Left forelimb (tissue), 1 donor: ENCODE measurements around the gene TBX10.
"Not testable (repeated sequence)": the region's sequence is repeated elsewhere in the genome, so short reads cannot be mapped to it uniquely, and the experiment has no call there.

Experiments used
- DNase-seq: peaks from one replicate; pipeline ENCODE4 v3.0.0-alpha.2; 2018; ENCODE audit warnings: low spot score

TBX10 gene

GRCh38 chr11:67615728-67616430 lies 23.7 kb downstream of the TBX10 start:
- DNase-seq, result no peak

GRCh38 chr11:67614730-67615714 lies 24.5 kb downstream of the TBX10 start:
- DNase-seq, result no peak

GRCh38 chr11:67613960-67614715 lies 25.4 kb downstream of the TBX10 start:
- DNase-seq, result no peak

GRCh38 chr11:67613313-67613959 lies 26.1 kb downstream of the TBX10 start:
- no peak for DNase-seq

DNA sequence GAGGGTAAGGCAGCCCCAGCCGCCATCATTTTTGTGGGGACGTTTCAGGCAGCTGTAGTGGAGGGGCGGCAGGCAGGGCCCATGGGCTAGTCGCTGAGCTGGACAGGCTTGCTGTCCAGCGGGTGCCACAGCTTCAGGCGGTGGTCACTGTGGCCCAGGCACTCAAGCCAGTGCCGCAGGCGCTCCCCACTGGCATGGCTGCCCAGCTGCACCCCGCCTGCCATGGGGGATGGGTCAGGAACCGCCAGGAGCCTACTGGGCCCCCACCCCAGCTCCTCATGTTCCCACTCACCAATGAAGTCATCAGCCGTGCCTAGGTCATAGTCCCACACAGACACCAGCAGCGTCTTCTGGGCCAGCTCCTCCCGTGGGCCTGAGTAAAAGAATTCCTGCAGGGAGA lies 26.8 kb downstream of the TBX10 start:
- DNase-seq, result no peak

DNA sequence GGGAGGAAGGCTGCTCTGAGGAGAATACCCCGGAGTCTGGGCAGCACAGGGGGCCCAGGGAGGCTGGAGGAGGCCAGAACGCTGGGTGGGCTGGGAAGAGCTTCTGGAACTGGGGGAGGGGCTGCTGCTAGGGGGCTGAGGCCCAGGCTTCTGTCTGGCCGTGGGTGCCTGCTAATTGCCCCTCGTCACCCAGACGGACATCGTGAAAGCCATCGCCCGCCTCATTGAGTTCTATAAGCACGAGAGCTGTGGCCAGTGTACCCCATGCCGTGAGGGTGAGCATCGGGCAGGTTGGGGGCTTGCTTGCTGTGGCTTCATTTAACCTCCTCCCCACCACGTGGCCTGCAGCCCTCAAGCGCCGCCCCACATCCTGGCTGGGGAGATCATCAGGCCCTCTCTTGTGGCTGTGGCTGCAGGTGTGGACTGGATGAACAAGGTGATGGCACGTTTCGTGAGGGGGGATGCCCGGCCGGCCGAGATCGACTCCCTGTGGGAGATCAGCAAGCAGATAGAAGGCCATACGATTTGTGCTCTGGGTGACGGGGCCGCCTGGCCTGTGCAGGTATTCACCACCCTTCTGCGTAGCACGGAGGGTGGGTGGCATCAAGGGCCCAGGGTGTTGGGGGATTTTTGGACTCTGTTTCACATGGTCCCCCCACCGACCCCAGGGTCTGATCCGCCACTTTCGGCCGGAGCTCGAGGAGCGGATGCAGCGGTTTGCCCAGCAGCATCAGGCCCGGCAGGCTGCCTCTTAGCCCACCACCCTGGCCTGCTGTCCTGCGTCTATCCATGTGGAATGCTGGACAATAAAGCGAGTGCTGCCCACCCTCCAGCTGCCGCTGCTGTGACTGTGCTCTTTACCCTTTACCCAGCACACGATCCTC lies 27.6 kb downstream of the TBX10 start:
- no peak for DNase-seq

DNA sequence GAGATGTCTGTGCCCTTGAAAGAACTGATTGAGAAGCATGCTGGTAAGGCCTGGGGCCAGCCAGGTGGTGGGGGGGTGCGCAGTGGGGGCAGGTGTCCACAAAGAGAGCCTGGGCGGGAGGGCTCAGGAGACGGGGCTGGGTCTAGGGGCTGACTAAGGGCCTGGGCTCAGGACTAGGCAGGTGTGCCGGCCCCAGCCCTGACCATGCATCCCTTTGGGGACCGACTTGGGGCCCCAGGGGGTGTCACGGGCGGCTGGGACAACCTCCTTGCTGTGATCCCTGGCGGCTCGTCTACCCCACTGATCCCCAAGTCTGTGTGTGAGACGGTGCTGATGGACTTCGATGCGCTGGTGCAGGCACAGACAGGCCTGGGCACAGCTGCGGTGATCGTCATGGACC lies 28.4 kb downstream of the TBX10 start:
- no peak for DNase-seq

DNA sequence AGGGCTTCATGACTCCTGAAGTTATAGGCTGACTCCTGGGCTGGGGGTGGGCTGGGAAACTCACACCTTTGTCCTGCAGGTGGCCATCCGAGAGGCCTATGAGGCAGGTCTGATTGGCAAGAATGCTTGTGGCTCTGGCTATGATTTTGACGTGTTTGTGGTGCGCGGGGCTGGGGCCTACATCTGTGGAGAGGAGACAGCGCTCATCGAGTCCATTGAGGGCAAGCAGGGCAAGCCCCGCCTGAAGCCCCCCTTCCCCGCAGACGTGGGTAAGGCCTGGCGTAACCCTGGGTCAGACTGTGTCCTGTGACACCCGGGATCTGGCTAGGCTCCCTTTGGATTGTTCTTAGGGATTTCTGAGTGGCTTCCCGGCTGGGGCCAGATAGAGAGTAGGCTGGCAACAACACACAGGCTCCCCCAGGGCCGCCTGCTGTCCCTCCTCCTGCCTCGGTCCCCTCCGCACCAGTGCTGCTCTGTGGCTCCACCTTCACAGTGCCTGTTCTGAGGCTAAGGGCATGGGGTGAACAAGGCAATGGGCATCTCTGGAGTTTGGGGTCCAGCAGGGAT lies 29.2 kb downstream of the TBX10 start:
- no peak for DNase-seq

DNA sequence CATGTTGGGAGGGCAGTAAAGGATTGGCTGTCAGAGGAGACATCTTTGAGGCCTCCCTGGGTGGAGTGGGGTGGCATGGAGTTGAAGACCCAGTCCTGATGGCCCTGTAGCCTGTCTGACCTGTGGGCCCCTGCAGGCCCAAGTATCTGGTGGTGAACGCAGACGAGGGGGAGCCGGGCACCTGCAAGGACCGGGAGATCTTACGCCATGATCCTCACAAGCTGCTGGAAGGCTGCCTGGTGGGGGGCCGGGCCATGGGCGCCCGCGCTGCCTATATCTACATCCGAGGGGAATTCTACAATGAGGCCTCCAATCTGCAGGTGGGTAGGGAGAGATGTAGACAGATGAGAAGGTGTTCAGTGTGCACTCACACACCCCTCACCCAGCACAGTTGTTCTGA lies 30.2 kb downstream of the TBX10 start:
- DNase-seq, result no peak

DNA sequence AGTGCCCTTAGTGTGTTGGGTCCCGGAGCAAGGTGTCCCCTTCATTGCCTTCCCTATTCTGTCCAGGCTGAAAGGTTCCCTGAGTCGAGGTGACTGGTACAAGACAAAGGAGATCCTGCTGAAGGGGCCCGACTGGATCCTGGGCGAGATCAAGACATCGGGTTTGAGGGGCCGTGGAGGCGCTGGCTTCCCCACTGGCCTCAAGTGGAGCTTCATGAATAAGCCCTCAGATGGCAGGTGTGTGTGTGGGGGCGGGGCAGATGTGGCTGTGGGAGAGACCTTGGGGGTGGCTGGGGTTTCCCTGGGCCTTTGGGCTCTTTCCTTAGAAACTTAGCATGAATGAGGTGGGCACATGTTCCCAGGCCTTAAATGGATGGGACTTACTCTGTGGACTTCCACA lies 31.1 kb downstream of the TBX10 start:
- DNase-seq, result no peak

GRCh38 chr11:67607507-67607906 lies 32.1 kb downstream of the TBX10 start:
- DNase-seq, result no peak

- peak; percentile 97 for DNase-seq
Measured at GRCh38 chr11:67606492-67607295, 32.9 kb downstream of the TBX10 start, which contains the start of gene NDUFV1. Gene NDUFV1 (plus strand): TSS chr11:67606936. CDS start chr11:67607005, 69 bp downstream.

GRCh38 chr11:67606093-67606491 lies 33.5 kb downstream of the TBX10 start:
- no peak for DNase-seq

DNA sequence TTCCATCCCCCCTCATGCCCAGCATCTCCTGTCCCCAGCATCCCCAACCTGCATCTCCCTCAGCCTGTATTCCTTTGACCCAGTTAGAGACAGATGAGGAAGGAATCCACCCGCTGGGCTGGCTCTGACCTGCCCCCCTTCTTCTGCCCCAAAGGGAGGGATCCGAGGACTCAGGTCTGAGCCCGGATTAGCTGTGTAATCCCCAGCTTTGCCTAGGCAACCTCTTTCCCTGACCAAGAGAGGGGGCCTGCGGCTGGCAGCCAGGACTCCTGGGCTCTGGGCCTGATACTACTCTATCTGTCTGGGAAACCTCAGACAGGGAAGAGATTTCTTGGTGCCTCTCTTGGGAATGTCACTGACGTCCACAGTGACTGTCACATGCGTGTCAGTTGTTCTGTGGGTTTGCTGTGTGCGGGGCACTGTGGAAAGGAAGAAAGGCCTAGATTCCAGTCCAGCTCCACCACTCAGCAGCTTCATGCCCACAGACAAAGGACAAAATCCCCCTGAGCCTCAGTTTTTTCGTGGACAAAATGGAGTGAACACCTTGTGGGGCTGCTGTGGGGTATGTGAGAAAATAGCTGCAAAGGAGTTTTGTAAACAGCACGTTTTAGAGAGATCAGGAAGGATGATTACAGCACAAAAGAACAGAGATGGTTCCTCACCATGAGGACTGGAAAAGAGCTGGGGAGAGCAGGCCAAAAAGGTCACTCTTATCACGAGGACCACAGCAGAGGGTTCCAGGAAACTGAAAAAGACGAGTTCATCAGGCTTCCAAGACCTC lies 34.1 kb downstream of the TBX10 start:
- DNase-seq, result no peak

DNA sequence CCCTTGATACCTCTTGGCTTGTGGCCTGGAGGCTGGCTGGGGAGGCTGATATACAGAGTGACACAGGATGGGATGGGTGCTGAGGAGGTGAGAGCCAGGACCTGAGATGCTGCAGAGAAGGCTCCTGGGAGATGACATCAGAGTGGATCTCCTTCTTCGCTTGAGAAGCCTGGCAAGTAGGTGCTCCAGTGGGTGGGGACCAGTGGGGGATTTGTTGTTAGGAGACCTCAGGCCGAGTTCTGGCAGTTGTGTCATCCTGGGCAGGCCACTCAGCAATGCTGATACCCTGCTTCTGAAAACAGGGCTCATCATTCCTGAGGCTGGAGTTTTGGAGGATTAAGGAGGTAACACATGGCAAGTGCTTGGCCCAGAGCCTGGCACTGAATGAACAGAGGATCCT lies 34.7 kb downstream of the TBX10 start:
- DNase-seq, result no peak

DNA sequence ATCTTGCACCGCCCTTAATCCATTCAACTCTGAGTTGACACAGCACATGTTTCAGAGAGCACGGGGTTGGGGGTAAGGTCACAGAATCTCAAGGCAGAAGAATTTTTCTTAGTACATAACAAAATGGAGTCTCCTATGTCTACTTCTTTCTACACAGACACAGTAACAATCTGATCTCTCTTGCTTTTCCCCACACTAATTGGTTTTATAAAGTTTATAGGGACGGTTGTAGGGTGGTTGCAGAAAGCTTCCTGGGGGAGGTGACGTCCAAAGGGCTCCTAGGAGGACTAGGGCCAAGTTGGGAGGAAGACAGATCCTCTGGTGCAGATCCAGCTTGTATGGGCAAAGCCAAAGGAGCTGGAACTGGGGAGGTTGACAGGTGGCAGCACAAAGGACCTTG lies 35.4 kb downstream of the TBX10 start:
- not testable (repeated sequence) for DNase-seq

GRCh38 chr11:67601098-67601497 lies 38.5 kb downstream of the TBX10 start:
- peak; percentile 61 for DNase-seq

- no peak for DNase-seq
Measured at GRCh38 chr11:67600324-67601029, 39.1 kb downstream of the TBX10 start.
